NCI-H2196 (cell line): Measurements from ENCODE around the gene KIAA1143.

Experiments
- DNase-seq: peaks from one replicate; lab custom pipeline; 2025; ENCODE audit not compliant: unreplicated experiment; lab: John Stamatoyannopoulos, UW

The KIAA1143 gene

DNA sequence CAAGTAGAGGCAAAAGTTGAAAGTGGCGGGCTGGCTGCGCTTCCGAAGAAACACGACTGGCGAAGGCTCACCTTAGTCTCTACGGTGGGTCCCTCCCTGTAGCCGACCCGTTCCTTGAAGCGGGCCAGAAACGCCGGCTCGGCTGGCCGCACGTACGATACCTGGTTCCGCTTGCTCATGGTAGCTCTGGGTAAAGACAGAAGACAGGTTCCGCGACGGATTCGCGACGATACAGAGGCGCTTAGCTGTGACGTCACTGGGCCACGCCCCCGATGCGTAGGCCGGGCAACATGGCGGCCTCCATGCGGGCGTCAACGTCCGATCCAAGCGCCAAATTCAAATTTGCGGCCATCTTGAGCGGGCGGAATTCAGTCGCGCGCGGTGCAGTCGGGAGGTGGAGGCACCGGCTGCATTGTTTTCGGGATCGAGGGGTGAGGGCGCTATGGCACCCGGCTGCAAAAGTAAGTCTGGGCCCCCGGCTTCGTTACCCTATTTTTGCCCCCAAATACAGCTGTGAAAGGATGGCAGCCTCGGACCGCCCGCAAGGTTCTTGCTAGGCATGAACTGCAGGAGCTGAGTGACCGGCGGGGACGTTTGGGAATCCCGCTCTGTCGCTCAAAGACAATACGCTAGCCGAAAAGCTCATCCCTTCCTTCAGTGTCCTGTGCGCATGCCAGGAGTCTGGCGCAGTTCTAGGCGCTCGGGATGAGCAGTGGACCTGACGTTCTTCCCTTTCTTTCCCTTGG lies at the start of gene KIAA1143, which contains the start of gene KIF15:
Gene KIAA1143, minus strand, starts transcription at position 196 of the 746 bp plus-strand sequence. Its CDS starts 17 bp downstream, at position 179.
Gene KIF15, plus strand, starts transcription at position 371 of the 746 bp plus-strand sequence. Its CDS starts 72 bp downstream, at position 443.
- DNase-seq = peak; percentile 89

DNA sequence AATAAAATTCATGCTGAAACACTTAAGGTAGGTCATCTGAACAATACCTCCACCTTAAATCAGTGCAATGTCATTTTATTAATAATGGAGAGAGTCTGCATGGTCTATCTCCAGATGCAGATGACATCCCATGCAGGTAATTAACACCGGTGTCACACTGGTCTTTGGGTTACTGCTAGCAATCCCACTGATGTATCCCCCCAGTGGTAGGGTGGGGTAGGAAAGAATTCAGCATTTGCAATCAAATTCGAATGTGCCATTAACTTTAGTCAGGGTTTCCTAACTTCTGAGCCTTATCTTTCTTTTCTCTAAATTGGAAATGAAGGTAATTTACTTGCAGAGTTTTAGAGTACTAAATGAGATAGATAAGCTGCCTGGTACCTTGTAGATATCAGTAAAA lies 44.5 kb upstream of the KIAA1143 start:
- no peak for DNase-seq

GRCh38 chr3:44803298-44803697 lies 41.9 kb upstream of the KIAA1143 start:
- no peak for DNase-seq

- DNase-seq = no peak
These were observed 40.6 kb upstream of the KIAA1143 start for GRCh38 chr3:44802011-44802410.

DNA sequence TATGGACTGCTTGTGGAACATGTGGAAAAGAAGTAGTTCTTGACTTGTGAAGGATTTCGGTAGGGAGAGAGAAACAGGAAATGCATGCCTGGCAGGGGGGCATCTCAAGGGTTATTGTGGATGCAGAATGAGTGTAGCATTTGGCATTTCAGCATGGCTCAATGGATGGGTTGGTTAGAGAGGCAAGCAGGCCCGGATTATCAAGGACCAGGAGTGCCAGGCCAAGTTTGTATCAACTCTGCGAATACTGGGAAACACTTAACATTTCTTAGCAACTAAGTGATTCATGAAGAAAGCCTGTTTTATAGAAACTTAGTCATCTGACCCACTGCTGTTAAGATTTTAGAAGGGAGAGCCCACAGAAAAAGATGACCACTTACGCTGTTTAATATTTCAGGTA lies 33.8 kb upstream of the KIAA1143 start:
- no peak for DNase-seq

DNA sequence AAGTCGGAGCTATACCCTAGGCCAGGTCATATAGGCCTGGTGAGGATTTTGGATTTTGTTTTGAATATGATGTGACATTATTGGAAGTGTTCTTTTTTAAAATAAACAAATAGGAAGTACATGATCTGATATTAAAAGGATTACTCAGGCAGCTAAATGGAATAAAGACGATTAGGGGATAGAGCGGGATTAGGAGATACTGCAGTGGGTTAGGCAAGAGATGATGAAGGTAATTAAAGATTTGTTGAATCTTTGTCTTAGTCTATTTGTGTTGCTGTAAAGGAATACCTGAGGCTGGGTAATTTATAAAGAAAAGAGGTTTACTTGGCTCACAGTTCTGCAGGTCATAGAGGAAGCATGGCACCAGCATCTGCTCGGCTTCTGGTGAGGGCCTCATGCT lies 21.5 kb upstream of the KIAA1143 start:
- no peak for DNase-seq

DNA sequence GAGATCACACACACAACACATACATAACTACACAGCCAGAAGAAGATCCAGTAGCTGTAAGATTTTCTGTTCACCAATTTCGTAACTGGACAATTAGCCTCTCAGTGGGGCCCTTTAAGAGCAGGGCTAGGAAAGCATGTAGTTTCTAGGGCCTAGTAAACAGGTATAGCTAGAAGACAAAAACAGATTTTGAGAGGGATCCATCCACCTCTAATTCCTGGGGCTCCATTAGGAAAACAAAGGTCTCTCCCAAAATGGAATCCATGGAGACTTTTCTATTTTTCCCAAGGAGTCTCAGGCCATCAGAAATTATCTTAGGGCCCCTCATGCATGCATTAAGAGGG lies 10.7 kb upstream of the KIAA1143 start:
- no peak for DNase-seq

- DNase-seq = no peak
These were observed 10.1 kb upstream of the KIAA1143 start for GRCh38 chr3:44771424-44772098.

GRCh38 chr3:44764248-44764647 lies 2.8 kb upstream of the KIAA1143 start:
- DNase-seq = no peak

DNA sequence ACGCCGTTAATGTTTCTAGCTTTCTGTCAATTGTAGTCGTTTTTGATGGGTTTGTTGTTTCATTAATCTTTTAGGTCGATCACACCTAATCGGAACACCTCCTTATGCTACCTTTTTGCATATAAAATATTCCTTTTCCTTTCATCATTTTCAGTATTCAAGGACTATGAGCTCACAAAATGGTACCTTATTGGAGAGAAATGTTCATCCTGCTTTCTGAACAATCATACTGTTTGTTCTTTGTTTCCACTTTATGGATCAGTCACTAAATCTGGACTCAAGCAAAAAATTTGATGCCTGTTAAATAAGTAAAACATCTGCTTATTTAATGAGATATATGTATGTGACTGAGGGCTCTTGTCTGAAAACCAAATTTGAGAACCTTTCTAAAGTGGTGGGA lies 1.3 kb upstream of the KIAA1143 start:
- DNase-seq = no peak

- no peak for DNase-seq
These were observed 805 bp upstream of the KIAA1143 start for GRCh38 chr3:44762170-44762677.

DNA sequence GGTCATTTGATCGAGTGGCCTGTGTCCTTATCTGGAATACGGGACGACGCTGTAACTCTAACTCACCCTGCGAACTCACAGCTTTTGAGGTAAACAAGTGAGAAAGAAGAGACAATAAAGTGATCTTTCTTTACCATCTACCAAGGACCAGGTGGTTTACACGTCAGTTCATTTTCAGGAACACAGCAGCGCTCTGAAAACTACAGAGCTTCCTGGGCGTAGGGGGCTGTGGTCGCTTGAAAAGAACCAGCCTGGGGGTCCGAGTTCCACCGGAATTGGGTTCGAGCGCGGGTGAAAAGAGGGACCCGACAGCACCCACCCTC lies 357 bp downstream of the KIAA1143 start:
- no peak for DNase-seq

GRCh38 chr3:44734646-44735168 lies 26.7 kb downstream of the KIAA1143 start:
- no peak for DNase-seq

DNA sequence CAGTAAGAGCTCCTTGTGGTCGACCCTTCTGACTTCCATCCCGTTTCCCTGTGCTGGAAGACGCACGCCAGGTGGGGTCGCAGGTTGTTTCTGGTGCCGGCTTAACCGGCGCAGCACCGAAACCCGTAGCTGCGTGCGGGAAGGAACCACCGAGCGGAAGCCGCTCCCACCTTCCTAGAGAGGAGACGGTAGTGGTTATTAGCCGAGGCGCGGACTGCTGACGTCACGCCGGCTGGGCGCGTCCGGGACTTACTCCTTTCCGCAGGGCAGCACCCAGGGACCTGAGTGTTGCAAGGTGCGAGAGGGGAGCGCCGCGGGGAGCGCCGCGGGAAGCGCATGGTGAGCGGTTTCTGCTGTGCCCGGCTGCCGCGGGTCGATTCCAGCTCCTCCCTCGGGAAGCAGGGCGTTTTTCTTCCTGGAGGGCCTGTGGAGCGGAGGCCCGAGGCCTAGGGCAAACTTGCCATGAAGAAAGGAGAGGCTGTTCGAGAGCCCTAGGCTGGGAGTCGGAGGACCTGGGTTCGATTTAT lies 32.0 kb downstream of the KIAA1143 start, which contains the start of gene ZNF501:
Gene ZNF501, plus strand, starts transcription at position 252 of the 527 bp plus-strand sequence. CDS start 4,787 bp downstream, outside the sequence.
- DNase-seq = peak; percentile 78

DNA sequence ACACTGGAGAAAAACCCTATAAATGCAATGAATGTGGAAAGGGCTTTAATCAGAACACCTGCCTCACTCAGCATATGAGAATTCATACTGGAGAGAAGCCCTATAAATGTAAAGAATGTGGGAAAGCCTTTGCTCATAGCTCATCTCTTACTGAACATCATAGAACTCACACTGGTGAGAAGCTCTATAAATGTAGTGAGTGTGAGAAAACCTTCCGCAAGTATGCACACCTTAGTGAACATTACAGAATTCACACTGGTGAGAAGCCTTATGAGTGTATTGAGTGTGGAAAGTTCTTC lies 39.4 kb downstream of the KIAA1143 start:
- DNase-seq = no peak

GRCh38 chr3:44721231-44722102 lies 40.0 kb downstream of the KIAA1143 start:
- no peak for DNase-seq

DNA sequence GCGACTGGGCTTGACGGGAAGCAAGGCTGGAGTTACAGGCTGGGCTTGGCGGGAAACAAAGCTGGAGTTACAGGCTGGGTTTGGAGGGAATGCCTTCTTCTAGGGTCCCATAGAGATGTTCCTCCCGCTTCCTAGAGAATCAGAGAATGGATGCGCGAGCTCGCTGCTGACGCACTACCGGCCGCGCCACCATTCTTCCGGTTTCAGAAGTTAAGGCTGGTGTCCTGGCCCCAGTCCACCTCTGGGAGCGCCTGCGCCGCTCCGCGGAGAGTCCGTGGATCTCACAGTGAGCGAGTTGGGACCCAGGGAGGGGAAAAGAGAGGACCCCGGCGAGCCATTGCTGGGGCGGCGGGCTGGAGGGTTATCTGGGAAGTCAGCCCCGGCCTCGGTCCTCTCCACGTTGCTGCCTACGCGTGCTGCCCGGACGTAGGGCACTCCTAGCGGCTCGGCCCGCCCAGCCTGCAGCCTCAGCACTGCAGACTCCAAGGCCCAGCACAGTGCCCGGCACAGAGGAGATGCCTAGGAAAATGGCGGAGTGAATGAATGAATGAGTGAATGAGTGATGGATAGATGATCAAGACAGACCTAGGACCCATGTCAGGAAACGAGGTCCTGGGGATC lies 48.9 kb downstream of the KIAA1143 start, which contains the start of gene ZNF502:
Gene ZNF502, plus strand, starts transcription at position 206 of the 621 bp plus-strand sequence. CDS start 7,602 bp downstream, outside the sequence.
- no peak for DNase-seq
